GM21528 (cell line): ENCODE results near the gene TFAP2A.

ENCODE experiments used
- ATAC-seq: cut with Tn5 transposase; IDR thresholded peaks from one replicate; pipeline ENCODE4 v1.9.1; 2021; ENCODE audit warnings: mild to moderate bottlenecking, moderate library complexity; ENCODE audit not compliant: unreplicated experiment, low FRiP score

Gene TFAP2A

GRCh38 chr6:10402648-10403311 is 12.1 kb downstream of the TFAP2A start:
- ATAC-seq, result no peak

DNA sequence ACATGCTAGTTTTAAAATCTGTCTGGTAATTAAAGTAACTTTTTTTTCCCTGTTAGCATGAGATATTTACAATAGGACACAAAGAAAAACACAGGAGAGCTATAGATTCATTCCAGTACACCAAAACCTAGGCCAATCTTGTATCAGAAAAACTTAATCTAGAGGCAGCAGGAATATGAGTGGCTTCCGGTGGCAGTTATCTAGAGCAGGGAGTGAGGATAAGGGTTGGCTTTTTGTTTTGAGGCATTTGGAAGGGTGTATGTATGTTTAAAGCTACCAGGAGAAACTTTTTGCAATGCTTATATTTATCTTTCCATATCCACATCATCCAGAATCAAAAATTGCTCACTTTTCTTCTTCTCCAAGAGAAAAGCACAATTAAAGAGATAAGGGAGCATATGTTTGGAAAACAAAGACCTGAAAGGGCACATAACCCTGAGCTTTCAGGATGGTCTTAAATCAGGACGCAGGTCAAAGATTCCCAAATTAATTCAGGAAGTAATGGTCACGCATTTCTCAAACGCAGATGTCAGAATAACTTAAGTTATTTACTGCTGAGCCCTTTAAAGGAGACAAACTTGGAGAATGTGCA is 13.1 kb downstream of the TFAP2A start:
- no peak for ATAC-seq

DNA sequence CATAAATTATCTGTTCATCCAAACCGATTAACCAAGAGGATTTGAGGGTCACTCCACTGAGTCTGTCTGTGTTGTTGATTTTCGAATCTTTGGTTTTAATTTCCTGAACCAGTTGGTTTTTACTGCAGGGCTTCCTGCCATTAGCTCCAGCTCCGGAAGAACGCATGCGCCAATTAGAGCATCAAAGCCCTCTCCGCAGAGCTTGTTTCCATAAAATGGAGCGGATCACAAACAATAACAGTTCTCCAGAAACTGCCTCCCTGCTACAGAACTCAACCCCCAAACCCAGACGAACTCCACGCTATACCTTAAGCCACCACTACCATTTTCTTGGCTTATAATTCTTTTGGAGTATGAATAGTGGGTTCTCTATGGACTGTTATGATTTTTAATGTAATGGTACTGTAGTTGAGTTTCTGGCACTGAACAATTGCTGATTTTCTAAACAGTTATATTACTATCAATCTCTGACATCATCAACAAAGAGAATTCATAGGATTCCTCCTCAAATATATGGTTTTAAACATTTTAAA is 13.8 kb downstream of the TFAP2A start:
- no peak for ATAC-seq

DNA sequence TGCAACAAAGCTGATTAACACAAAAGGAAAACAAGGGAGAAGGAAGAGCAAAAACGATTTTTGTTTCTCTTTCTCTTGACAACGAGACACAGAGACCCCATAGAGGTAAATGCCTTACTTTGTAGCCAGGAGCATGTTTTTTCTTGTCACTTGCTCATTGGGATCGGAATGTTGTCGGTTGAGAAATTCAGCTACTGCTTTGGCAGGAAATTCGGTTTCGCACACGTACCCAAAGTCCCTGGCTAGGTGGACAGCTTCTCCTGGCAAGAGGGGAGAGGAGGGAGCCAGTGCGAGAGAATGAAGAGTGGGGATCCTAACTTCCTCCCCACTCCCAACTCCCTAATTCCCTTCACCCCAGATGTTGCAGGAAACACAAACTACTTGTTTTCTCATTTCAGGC is 14.5 kb downstream of the TFAP2A start:
- ATAC-seq, result no peak

DNA sequence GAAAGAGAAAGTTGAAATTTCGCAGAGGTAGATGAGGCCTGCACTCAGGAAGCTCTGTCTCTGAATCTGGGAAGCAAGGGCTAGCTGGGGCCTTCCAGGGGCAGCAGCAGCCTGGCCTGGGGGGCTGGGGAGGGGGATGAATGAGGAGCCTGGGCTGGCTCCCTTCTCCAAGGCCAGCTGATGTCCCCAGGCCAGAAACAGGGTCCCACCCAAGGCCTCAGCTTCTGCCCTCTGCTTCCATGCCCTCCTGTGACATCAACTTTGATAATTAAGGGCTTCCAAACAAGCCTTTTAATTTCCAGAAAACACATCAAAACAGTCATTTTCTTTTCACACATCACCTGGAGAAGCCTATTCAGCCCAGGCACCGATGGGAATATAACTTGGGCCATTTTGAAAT is 15.4 kb downstream of the TFAP2A start:
- no peak for ATAC-seq

- no peak for ATAC-seq
Measured at GRCh38 chr6:10398446-10399218, 16.2 kb downstream of the TFAP2A start.

DNA sequence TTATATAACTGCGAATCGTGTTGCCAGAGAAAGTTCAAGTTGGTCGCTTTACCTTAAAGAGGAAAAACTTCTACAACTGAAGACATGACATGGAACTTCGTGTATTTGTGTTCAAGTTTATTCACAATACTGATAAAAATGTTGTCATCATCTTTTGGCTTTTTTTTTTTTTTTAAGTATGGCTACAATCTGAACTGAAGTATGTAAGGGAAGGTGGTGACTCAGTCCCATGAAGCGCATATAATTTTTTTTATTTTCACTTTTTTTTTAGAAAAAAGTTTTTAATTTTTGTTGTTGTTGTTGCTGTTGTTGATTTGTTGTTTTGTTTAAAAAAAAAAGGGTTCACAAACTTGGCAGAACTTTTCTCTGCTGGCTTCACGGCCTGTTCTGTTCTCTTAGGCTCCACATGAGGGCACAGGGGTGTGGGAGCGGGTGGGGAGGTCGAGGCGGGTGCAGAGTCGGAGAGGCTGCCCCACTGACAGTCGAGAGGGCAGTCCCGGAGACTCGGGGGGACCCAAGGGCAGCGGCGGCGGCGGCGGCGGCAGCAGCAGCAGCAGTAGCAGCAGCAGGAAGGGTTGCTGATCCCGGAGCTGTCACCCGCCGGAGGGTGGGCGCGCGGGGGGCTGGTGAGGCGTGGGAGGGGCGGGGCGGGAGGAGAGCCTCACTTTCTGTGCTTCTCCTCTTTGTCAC is 17.0 kb downstream of the TFAP2A start:
- no peak for ATAC-seq

GRCh38 chr6:10396785-10397184 is 18.1 kb downstream of the TFAP2A start:
- ATAC-seq, result no peak

DNA sequence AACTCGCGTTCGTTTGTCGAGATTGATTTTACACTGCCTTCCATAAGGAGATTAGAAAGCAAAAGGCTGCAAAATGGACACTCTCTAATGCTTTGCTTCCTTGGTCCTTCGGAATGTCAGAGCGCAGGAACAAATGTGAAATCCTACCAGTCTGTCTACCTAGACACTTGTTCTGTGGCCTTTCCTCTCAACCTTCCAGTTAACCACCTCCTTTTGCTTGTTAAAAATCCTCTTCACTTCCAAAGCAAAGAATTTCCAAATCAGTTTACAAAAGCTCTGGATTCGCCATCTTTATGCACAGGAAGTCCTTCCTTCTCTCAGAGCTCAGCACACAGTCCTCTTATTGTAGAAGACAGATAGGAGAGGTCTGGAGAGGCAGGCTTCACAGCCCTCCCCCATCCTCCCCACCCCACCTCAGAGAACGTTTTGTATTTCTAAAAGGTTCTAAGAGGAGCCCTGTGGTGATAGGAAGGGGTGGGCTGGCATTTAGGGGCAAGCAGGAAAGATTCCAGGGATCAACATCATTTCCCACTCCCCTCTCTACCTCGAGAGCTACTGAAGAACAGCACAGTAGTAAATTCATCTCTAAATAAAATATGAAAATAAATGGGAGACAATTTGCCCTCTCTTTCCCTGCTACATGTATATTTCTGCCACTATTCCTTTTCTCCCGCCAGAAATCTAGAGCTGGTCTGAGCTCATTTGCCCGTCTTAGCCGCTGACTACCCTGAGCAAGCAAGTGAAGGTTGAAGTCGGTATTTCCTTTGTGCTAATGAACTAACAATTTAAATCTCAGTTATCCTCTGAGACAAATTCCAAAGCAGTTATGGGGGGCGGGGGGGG is 18.9 kb downstream of the TFAP2A start:
- ATAC-seq, result no peak

GRCh38 chr6:10395171-10395703 is 19.6 kb downstream of the TFAP2A start:
- no peak for ATAC-seq

DNA sequence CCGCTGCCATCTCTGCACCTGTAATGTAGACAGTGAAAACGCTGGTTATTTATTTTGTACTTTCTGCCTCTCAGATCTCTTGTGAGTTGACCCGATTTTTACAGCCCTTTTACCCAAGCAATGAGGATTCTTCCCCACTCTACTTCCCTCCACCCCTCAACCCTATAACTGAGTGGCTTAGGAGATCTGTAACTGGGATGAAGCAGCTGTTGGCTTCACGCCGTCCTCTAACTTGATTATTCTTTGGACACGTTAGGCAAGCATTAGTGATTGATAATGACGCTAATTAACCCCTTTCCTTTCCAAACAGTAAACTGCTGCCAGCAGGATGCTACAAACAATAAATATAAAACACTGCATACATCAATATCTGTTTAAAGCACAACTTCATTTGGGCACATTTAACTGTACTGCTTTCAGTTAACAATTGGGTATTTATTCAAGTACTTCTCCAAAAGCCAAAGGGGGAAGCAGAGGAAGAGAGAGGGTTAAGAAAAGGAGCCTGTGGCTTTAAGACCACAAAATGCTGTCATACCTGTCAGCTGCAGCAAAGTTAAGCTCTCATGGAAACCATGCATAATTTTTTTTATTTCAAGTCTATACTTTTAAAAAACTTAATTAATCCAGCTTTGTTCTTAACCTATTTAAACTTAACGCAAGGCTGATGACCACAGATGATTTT is 21.2 kb downstream of the TFAP2A start:
- no peak for ATAC-seq

GRCh38 chr6:10391799-10392198 is 23.1 kb downstream of the TFAP2A start:
- ATAC-seq, result no peak

DNA sequence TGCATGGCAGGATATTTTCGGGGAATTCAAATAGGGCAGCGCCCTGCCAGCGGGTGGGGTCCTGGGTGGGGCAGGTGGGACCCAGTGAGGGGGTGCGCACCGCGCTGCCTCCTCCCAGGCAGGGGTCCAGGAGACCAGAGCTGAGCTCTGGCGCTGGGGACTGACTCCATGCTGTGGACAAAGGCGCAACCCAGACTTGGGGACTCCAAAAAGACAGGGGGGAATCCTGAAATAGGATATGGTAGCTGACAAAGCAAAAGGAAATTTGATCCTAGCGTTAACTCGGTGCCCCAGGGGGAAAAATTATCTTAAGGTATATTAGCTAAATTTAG is 23.6 kb downstream of the TFAP2A start:
- ATAC-seq, result no peak

- no peak for ATAC-seq
Measured at GRCh38 chr6:10390495-10391298, 24.2 kb downstream of the TFAP2A start.

DNA sequence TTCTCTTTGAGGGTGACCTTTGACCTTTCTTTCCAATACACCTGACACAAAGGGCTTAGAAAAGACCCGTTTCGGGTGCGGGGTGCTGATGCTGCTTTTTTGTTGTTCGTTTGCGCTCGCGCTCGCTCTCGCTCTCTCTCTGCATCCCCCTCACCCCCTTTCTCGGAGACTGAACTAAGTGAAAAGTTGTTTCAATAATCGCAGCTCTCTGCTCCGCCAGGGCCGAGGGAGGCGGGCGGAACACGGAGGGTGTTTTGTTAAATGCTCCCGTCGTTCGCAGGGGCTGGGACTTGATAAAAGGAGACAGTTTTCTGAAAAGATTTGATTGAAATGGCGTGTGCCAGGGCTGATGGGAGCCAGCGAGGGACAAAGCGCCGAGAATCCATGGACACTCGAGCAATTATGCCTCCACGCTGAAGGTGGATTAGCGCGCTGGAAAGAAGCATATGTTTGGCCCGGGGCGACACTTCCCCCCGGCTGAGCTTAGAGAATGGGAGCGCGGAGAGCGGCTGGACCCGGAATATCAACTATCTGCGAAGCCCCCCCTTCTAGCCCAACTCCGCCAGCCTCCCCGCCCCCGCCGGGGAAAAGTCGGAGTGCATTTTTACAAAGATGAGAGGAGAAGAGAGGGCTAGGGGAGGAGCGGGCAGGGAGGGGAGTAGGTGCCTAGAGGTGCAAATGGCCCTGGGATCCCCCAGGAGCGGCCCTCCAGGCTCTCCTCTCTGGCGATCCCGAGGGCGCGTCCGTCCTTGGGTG is 25.0 kb downstream of the TFAP2A start:
- ATAC-seq, result no peak

DNA sequence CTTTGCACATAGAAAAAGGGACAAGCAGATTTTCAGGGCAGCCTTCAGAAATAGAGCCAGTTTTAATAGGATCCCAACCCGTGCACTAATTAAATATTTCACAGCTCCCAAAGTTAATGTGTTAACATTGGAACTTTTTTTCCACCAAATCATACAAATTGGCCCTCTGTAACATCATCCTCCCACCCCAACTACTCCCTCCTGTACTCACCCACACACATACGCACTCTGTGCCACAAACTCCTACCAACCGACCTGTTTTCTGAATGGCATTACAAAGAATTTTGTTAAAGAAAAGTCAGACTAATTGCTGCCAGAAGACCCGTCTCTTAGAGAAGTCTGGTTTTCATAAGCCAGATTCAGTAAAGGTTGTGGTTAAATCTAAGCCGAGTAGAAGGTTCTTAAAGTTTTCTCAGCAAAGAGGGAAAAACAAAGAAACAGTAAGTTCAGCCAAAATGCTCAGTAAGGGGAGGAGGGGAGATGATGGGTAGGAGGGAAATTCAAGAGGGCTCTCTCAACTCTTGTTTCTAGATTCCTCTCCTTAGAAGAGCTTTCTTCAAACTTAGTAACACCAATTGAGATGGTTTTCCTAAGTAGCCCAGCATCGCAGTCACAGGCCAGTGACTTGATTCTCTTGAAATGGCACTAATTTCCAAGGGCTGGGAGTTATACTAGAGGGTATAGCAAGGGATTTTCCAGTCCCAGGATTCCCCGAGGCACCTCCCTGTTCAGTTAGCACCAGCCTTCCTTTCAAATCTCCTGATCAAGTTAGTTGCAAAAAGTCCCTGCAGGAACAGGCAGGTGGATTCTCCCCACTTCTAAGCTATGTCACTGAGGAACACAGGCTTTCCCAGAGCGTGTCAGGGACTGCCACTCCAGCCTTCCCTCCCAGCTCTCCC is 27.9 kb downstream of the TFAP2A start:
- no peak for ATAC-seq

GRCh38 chr6:10386220-10386619 is 28.7 kb downstream of the TFAP2A start:
- no peak for ATAC-seq
